Glutamatergic neuron (in vitro differentiated cells): ENCODE results near the gene C17orf58. TPM values are rescaled to one million over a fixed set of nuclear protein-coding genes. Genes with fewer than 3 reads are reported as not detected.

Source experiments
- DNase-seq: peaks from one replicate; pipeline ENCODE4 v3.0.0; 2022
- H3K27ac Mint-ChIP-seq: one replicate; pipeline ENCODE4 v1.8.0; 2020; ENCODE audit warnings: mild to moderate bottlenecking, mixed read lengths, inconsistent platforms; ENCODE audit not compliant: unreplicated experiment
- H3K27me3 Mint-ChIP-seq: one replicate; pipeline ENCODE4 v1.8.0; 2020; ENCODE audit warnings: mild to moderate bottlenecking, moderate library complexity, mixed read lengths, inconsistent platforms; ENCODE audit not compliant: unreplicated experiment
- H3K36me3 Mint-ChIP-seq: one replicate; pipeline ENCODE4 v1.8.0; 2020; ENCODE audit warnings: mild to moderate bottlenecking, mixed read lengths, inconsistent platforms; ENCODE audit not compliant: unreplicated experiment
- H3K4me1 Mint-ChIP-seq: one replicate; pipeline ENCODE4 v1.8.0; 2020; ENCODE audit warnings: mild to moderate bottlenecking, low read depth, mixed read lengths, inconsistent platforms; ENCODE audit not compliant: unreplicated experiment
- H3K4me3 Mint-ChIP-seq: one replicate; pipeline ENCODE4 v1.8.0; 2020; ENCODE audit warnings: mild to moderate bottlenecking, mixed read lengths, inconsistent platforms; ENCODE audit not compliant: unreplicated experiment
- H3K9me3 Mint-ChIP-seq: one replicate; pipeline ENCODE4 v1.8.0; 2020; ENCODE audit warnings: mild to moderate bottlenecking, moderate library complexity, mixed read lengths, inconsistent platforms; ENCODE audit not compliant: unreplicated experiment
- CTCF ChIP-seq: fragments of 200-600 bp; sonication (generic); IDR thresholded peaks from one replicate; pipeline ENCODE4 v1.5.0; 2021; ENCODE audit not compliant: partially characterized antibody, unreplicated experiment
- total RNA-seq: library from RNA; stranded (reverse); fragmentation: NEBNext Ultra II Directional; extraction: Animal tissue kit (Norgen Biotek cat#: 25700); gene quantifications from one replicate; pipeline ENCODE4 v1.2.1, GENCODE V29; 2021; ENCODE audit not compliant: unreplicated experiment

The C17orf58 gene
- total RNA-seq, 1 donor from 2014 or later, result 9.9 TPM

- peaks cover 4% of the 10 kb centered on the region for H3K27me3 Mint-ChIP-seq
- no peaks in the 10 kb centered on the region for H3K4me1 Mint-ChIP-seq
- no peak overlapping the region for H3K4me3 Mint-ChIP-seq
- H3K9me3 Mint-ChIP-seq, result peaks cover 1% of the 10 kb centered on the region
- no peak for DNase-seq
- no peaks in the 10 kb centered on the region for H3K36me3 Mint-ChIP-seq
- TF ChIP-seq CTCF, result no peak
- H3K27ac Mint-ChIP-seq, result no peak overlapping the region
Observed at GRCh38 chr17:68013385-68013784, 17.1 kb upstream of the C17orf58 start.

GRCh38 chr17:68011199-68011665, 15.0 kb upstream of the C17orf58 start:
- Mint-ChIP-seq H3K4me3 (no peak overlapping the region), H3K9me3 (peaks cover 1% of the 10 kb centered on the region), H3K27ac (no peak overlapping the region), H3K4me1 (peaks cover 2% of the 10 kb centered on the region), H3K27me3 (peaks cover 4% of the 10 kb centered on the region), H3K36me3 (no peaks in the 10 kb centered on the region)
- peak; percentile 81 for DNase-seq
- peak; percentile 79 for TF ChIP-seq CTCF

- H3K27ac Mint-ChIP-seq, result no peak overlapping the region
- no peak for TF ChIP-seq CTCF
- H3K4me1 Mint-ChIP-seq, result peaks cover 2% of the 10 kb centered on the region
- no peak for DNase-seq
- peaks cover 1% of the 10 kb centered on the region for H3K9me3 Mint-ChIP-seq
- no peak overlapping the region for H3K4me3 Mint-ChIP-seq
- no peaks in the 10 kb centered on the region for H3K36me3 Mint-ChIP-seq
- no peaks in the 10 kb centered on the region for H3K27me3 Mint-ChIP-seq
Observed at GRCh38 chr17:68006797-68007196, 10.5 kb upstream of the C17orf58 start.

GRCh38 chr17:68004201-68004600, 7.9 kb upstream of the C17orf58 start:
- Mint-ChIP-seq H3K4me3 (no peak overlapping the region), H3K4me1 (peaks cover 2% of the 10 kb centered on the region), H3K27ac (no peak overlapping the region), H3K36me3 (no peaks in the 10 kb centered on the region), H3K27me3 (no peaks in the 10 kb centered on the region), H3K9me3 (no peaks in the 10 kb centered on the region)
- DNase-seq, result no peak
- no peak for TF ChIP-seq CTCF

- Mint-ChIP-seq H3K9me3 (peaks cover 7% of the 10 kb centered on the region), H3K36me3 (no peaks in the 10 kb centered on the region), H3K4me1 (peaks cover 16% of the 10 kb centered on the region), H3K27ac (no peak overlapping the region), H3K4me3 (no peak overlapping the region), H3K27me3 (peaks cover 6% of the 10 kb centered on the region)
- no peak for TF ChIP-seq CTCF
- no peak for DNase-seq
Observed at GRCh38 chr17:67999291-67999911, 3.1 kb upstream of the C17orf58 start.
